MG63 (cell line): ENCODE measurements around the gene MGAT5B. TPM values are rescaled to one million over a fixed set of nuclear protein-coding genes. Genes with fewer than 3 reads are reported as not detected.

Source experiments
- DNase-seq: peaks from one replicate; pipeline ENCODE4 v3.0.0-alpha.2; 2020
- H3K27me3 ChIP-seq: fragments of 250-450 bp; sonication (Bioruptor Pico); 2 replicates; pipeline ENCODE4 v1.5.1; 2020; ENCODE audit warnings: mild to moderate bottlenecking, moderate library complexity
- H3K36me3 ChIP-seq: fragments of 250-450 bp; sonication (Bioruptor Pico); 2 replicates; pipeline ENCODE4 v1.5.1; 2020; ENCODE audit warnings: mild to moderate bottlenecking, moderate library complexity
- H3K4me3 ChIP-seq: fragments of 250-450 bp; sonication (Bioruptor Pico); 2 replicates; pipeline ENCODE4 v1.5.1; 2020; ENCODE audit warnings: mild to moderate bottlenecking, moderate library complexity
- H3K9me3 ChIP-seq: fragments of 250-450 bp; sonication (Bioruptor Pico); 2 replicates; pipeline ENCODE4 v1.5.1; 2020; ENCODE audit warnings: mild to moderate bottlenecking, moderate library complexity
- total RNA-seq: library from RNA; depleted of rRNA; stranded (reverse); fragments of >200 nt; shearing (Covaris generic); gene quantifications from 2 replicates; pipeline ENCODE4 v1.2.3, GENCODE V29; 2014; ENCODE audit warnings: low replicate concordance

Gene MGAT5B
- total RNA-seq, 1 experiment from 2014 or later, result 2.4 TPM

GRCh38 chr17:76869496-76870376, 1.5 kb downstream of the MGAT5B start:
- DNase-seq, result no peak
- no peak overlapping the region for H3K4me3 ChIP-seq

GRCh38 chr17:76870377-76870714, 2.1 kb downstream of the MGAT5B start:
- H3K27me3 ChIP-seq, result no peaks in the 10 kb centered on the region
- H3K4me3 ChIP-seq, result no peak overlapping the region
- H3K36me3 ChIP-seq, result peaks cover 6% of the 10 kb centered on the region; the same call in 1 of the 2 replicates
- DNase-seq, result no peak
- H3K9me3 ChIP-seq, result no peaks in the 10 kb centered on the region

More at GRCh38 chr17:76869496-76870376, 1.5 kb downstream of the MGAT5B start:
- no peaks in the 10 kb centered on the region for H3K27me3 ChIP-seq
- no peaks in the 10 kb centered on the region for H3K9me3 ChIP-seq
- peaks cover 6% of the 10 kb centered on the region; the same call in 1 of the 2 replicates for H3K36me3 ChIP-seq

GRCh38 chr17:76871668-76872067, 3.5 kb downstream of the MGAT5B start:
- no peak for DNase-seq
- H3K4me3 ChIP-seq, result no peak overlapping the region
- H3K36me3 ChIP-seq, result peaks cover 6% of the 10 kb centered on the region; the same call in 1 of the 2 replicates
- no peaks in the 10 kb centered on the region for H3K9me3 ChIP-seq
- no peaks in the 10 kb centered on the region for H3K27me3 ChIP-seq

GRCh38 chr17:76872221-76872873, 4.1 kb downstream of the MGAT5B start:
- no peaks in the 10 kb centered on the region for H3K9me3 ChIP-seq
- H3K36me3 ChIP-seq, result peaks cover 6% of the 10 kb centered on the region; the same call in 1 of the 2 replicates
- no peaks in the 10 kb centered on the region for H3K27me3 ChIP-seq
- DNase-seq, result peak; percentile 95
- H3K4me3 ChIP-seq, result peak overlapping the region; percentile 25

GRCh38 chr17:76872874-76873221, 4.6 kb downstream of the MGAT5B start:
- peak overlapping the region; percentile 25 for H3K4me3 ChIP-seq
- no peaks in the 10 kb centered on the region for H3K27me3 ChIP-seq
- H3K36me3 ChIP-seq, result peaks cover 6% of the 10 kb centered on the region; the same call in 1 of the 2 replicates
- no peak for DNase-seq
- H3K9me3 ChIP-seq, result no peaks in the 10 kb centered on the region

GRCh38 chr17:76873856-76874255, 5.7 kb downstream of the MGAT5B start:
- H3K27me3 ChIP-seq, result no peaks in the 10 kb centered on the region
- DNase-seq, result no peak
- H3K4me3 ChIP-seq, result no peak overlapping the region
- H3K9me3 ChIP-seq, result no peaks in the 10 kb centered on the region
- peaks cover 6% of the 10 kb centered on the region; the same call in 1 of the 2 replicates for H3K36me3 ChIP-seq

GRCh38 chr17:76877437-76877836, 9.2 kb downstream of the MGAT5B start:
- H3K27me3 ChIP-seq, result no peaks in the 10 kb centered on the region
- no peak for DNase-seq
- peaks cover 6% of the 10 kb centered on the region; the same call in 1 of the 2 replicates for H3K36me3 ChIP-seq

GRCh38 chr17:76878568-76878967, 10.4 kb downstream of the MGAT5B start:
- Histone ChIP-seq H3K4me3 (no peak overlapping the region), H3K36me3 (0 out of 2 replicates have a peak, but pooled peaks cover under 1% of the 10 kb centered on the region), H3K27me3 (no peaks in the 10 kb centered on the region), H3K9me3 (no peaks in the 10 kb centered on the region)
- DNase-seq, result no peak

More at GRCh38 chr17:76877437-76877836, 9.2 kb downstream of the MGAT5B start:
- H3K4me3 ChIP-seq, result no peak overlapping the region
- no peaks in the 10 kb centered on the region for H3K9me3 ChIP-seq

GRCh38 chr17:76879254-76879653, 11.1 kb downstream of the MGAT5B start:
- no peak for DNase-seq
- Histone ChIP-seq H3K4me3 (no peak overlapping the region), H3K36me3 (no peaks in the 10 kb centered on the region), H3K9me3 (no peaks in the 10 kb centered on the region), H3K27me3 (no peaks in the 10 kb centered on the region)

GRCh38 chr17:76879691-76880090, 11.5 kb downstream of the MGAT5B start:
- Histone ChIP-seq H3K27me3 (no peaks in the 10 kb centered on the region), H3K36me3 (no peaks in the 10 kb centered on the region), H3K4me3 (no peak overlapping the region), H3K9me3 (no peaks in the 10 kb centered on the region)
- no peak for DNase-seq

GRCh38 chr17:76880268-76880667, 12.1 kb downstream of the MGAT5B start:
- no peaks in the 10 kb centered on the region for H3K27me3 ChIP-seq
- no peak overlapping the region for H3K4me3 ChIP-seq
- no peaks in the 10 kb centered on the region for H3K36me3 ChIP-seq
- no peaks in the 10 kb centered on the region for H3K9me3 ChIP-seq
- DNase-seq, result no peak

GRCh38 chr17:76880971-76881370, 12.8 kb downstream of the MGAT5B start:
- DNase-seq, result no peak
- no peaks in the 10 kb centered on the region for H3K36me3 ChIP-seq
- H3K4me3 ChIP-seq, result no peak overlapping the region
- H3K27me3 ChIP-seq, result no peaks in the 10 kb centered on the region
- H3K9me3 ChIP-seq, result no peaks in the 10 kb centered on the region

- no peaks in the 10 kb centered on the region for H3K27me3 ChIP-seq
- no peak for DNase-seq
- no peaks in the 10 kb centered on the region for H3K36me3 ChIP-seq
- H3K9me3 ChIP-seq, result no peaks in the 10 kb centered on the region
- no peak overlapping the region for H3K4me3 ChIP-seq
Observed at GRCh38 chr17:76881408-76881807, 13.2 kb downstream of the MGAT5B start.

- no peaks in the 10 kb centered on the region for H3K36me3 ChIP-seq
- no peak overlapping the region for H3K4me3 ChIP-seq
- no peak for DNase-seq
- H3K27me3 ChIP-seq, result no peaks in the 10 kb centered on the region
- H3K9me3 ChIP-seq, result no peaks in the 10 kb centered on the region
Observed at GRCh38 chr17:76881966-76882365, 13.8 kb downstream of the MGAT5B start.

GRCh38 chr17:76883744-76884525, 15.7 kb downstream of the MGAT5B start:
- peak; percentile 73 for DNase-seq
- no peaks in the 10 kb centered on the region for H3K9me3 ChIP-seq

GRCh38 chr17:76884995-76885893, 17.0 kb downstream of the MGAT5B start:
- Histone ChIP-seq H3K36me3 (no peaks in the 10 kb centered on the region), H3K4me3 (no peak overlapping the region), H3K27me3 (no peaks in the 10 kb centered on the region), H3K9me3 (no peaks in the 10 kb centered on the region)
- DNase-seq, result no peak

More at GRCh38 chr17:76883744-76884525, 15.7 kb downstream of the MGAT5B start:
- Histone ChIP-seq H3K4me3 (no peak overlapping the region), H3K27me3 (no peaks in the 10 kb centered on the region), H3K36me3 (no peaks in the 10 kb centered on the region)
